Esophagus squamous epithelium (tissue), 4 donors: ENCODE measurements around the gene PLOD3.

Experiments used
- CTCF ChIP-seq, 6 experiments: fragments of 450-650 bp in 4 of 6; fragments of 200-600 bp in 2 of 6; sonication (generic) in 2 of 6; IDR thresholded peaks; one replicate each; pipeline ENCODE4 v1.5.1; 2016 to 2019; ENCODE audit warnings: antibody characterized with exemption in 6 of 6, mild to moderate bottlenecking in 4 of 6, moderate library complexity in 4 of 6
- POLR2A ChIP-seq, 4 donors: fragments of 450-650 bp; IDR thresholded peaks; one replicate each; pipeline ENCODE4 v1.6.1; 2017; ENCODE audit warnings: antibody characterized with exemption in 4 of 4, mild to moderate bottlenecking in 4 of 4, moderate library complexity in 3 of 4

GRCh38 chr7:101241015-101241363 is 23.6 kb upstream of the PLOD3 start:
- TF ChIP-seq CTCF (IDR thresholded peaks at IDR 0.05) (no peak), POLR2A (IDR thresholded peaks at IDR 0.05) (no peak)
